Mesenchymal stem cell (in vitro differentiated cells and primary cell): ENCODE results near the gene GOLGA3.
"Not testable (repeated sequence)": the region's sequence is repeated elsewhere in the genome, so short reads cannot be mapped to it uniquely, and the experiment has no call there.

Source experiments
- DNase-seq: peaks from one replicate; pipeline ENCODE4 v3.0.0-alpha.2; 2013
- H2AFZ ChIP-seq: one replicate; pipeline ENCODE4 v1.6.1; 2013; ENCODE audit warnings: low read depth, mild to moderate bottlenecking, control low read depth, inconsistent platforms, low read length, moderate library complexity
- H2AK5ac ChIP-seq: 2 replicates; pipeline ENCODE4 v1.6.1; 2013; ENCODE audit warnings: low read length, moderate library complexity, mild to moderate bottlenecking, inconsistent platforms; ENCODE audit not compliant: severe bottlenecking
- H2BK120ac ChIP-seq: one replicate; pipeline ENCODE4 v1.6.1; 2013; ENCODE audit warnings: low read depth, mild to moderate bottlenecking, inconsistent platforms, low read length, moderate library complexity
- H2BK12ac ChIP-seq, 2 experiments: one replicate each; pipeline ENCODE4 v1.6.1; 2013; ENCODE audit warnings: inconsistent platforms in 2 of 2, low read length in 2 of 2, mild to moderate bottlenecking in 2 of 2, moderate library complexity in 2 of 2, control low read depth in 1 of 2
- H2BK15ac ChIP-seq: one replicate; pipeline ENCODE4 v1.6.1; 2013; ENCODE audit warnings: mild to moderate bottlenecking, low read depth, inconsistent platforms; ENCODE audit not compliant: poor library complexity, severe bottlenecking
- H2BK5ac ChIP-seq: 2 replicates; pipeline ENCODE4 v1.6.1; 2013; ENCODE audit warnings: low read depth, mild to moderate bottlenecking, low read length, control low read depth, inconsistent platforms; ENCODE audit not compliant: poor library complexity, severe bottlenecking
- H3K14ac ChIP-seq, 2 experiments: one replicate each; pipeline ENCODE4 v1.6.1; 2013; ENCODE audit warnings: inconsistent platforms in 2 of 2, low read length in 2 of 2, control low read depth in 1 of 2, mild to moderate bottlenecking in 1 of 2, moderate library complexity in 1 of 2
- H3K18ac ChIP-seq, 2 experiments: one replicate each; pipeline ENCODE4 v1.6.1; 2013; ENCODE audit warnings: inconsistent platforms in 2 of 2, low read length in 2 of 2, control low read depth in 1 of 2, low read depth in 1 of 2, mild to moderate bottlenecking in 1 of 2
- H3K23ac ChIP-seq, 2 experiments: one replicate each; pipeline ENCODE4 v1.6.1; 2013; ENCODE audit warnings: inconsistent platforms in 2 of 2, low read length in 2 of 2, mild to moderate bottlenecking in 2 of 2, moderate library complexity in 2 of 2, control low read depth in 1 of 2
- H3K27ac ChIP-seq: 2 replicates; pipeline ENCODE4 v1.5.1; 2013; ENCODE audit warnings: mild to moderate bottlenecking, moderate library complexity, low read length, control low read depth, inconsistent platforms; ENCODE audit not compliant: poor library complexity, severe bottlenecking
- H3K27me3 ChIP-seq, 2 experiments: 2 replicates each; pipeline versions ENCODE4 v1.6.1 to v1.7.0; 2013; ENCODE audit warnings: low read length in 2 of 2, mild to moderate bottlenecking in 2 of 2, moderate library complexity in 2 of 2, control low read depth in 1 of 2, inconsistent platforms in 1 of 2; ENCODE audit not compliant: control insufficient read depth in 1 of 2, insufficient read depth in 1 of 2
- H3K36me3 ChIP-seq, 2 experiments: 2 replicates each; pipeline versions ENCODE4 v1.6.1 to v1.7.0; 2013; ENCODE audit warnings: low read length in 2 of 2, control low read depth in 1 of 2, inconsistent platforms in 1 of 2, low read depth in 1 of 2, mild to moderate bottlenecking in 1 of 2; ENCODE audit not compliant: insufficient read depth in 2 of 2, control insufficient read depth in 1 of 2
- H3K4ac ChIP-seq, 2 experiments: one replicate each; pipeline ENCODE4 v1.6.1; 2013; ENCODE audit warnings: inconsistent platforms in 2 of 2, low read length in 2 of 2, mild to moderate bottlenecking in 2 of 2, moderate library complexity in 2 of 2, control low read depth in 1 of 2, low read depth in 1 of 2
- H3K4me1 ChIP-seq: 2 replicates; pipeline ENCODE4 v1.6.1; 2013; ENCODE audit warnings: low read depth, low read length, control low read depth; ENCODE audit not compliant: control insufficient read depth, insufficient read depth
- H3K4me2 ChIP-seq: 2 replicates; pipeline ENCODE4 v1.6.1; 2013; ENCODE audit warnings: low read length, mild to moderate bottlenecking, inconsistent platforms; ENCODE audit not compliant: poor library complexity, severe bottlenecking
- H3K4me3 ChIP-seq, 2 experiments: 2 replicates each; pipeline versions ENCODE4 v1.5.1 to v1.7.0; 2013; ENCODE audit warnings: low read length in 2 of 2, mild to moderate bottlenecking in 2 of 2, control low read depth in 1 of 2, low read depth in 1 of 2; ENCODE audit not compliant: insufficient read depth in 1 of 2
- H3K79me1 ChIP-seq: replicated peaks from 2 replicates; pipeline ENCODE4 v1.6.1; 2013; ENCODE audit warnings: mild to moderate bottlenecking, control low read depth, low read length, inconsistent platforms; ENCODE audit not compliant: poor library complexity, severe bottlenecking
- H3K9ac ChIP-seq: 2 replicates; pipeline ENCODE4 v1.7.0; 2013; ENCODE audit warnings: mild to moderate bottlenecking, low read length, moderate library complexity
- H3K9me3 ChIP-seq: 2 replicates; pipeline ENCODE4 v1.7.0; 2013; ENCODE audit warnings: mild to moderate bottlenecking, low read length; ENCODE audit not compliant: control insufficient read depth
- H4K8ac ChIP-seq: one replicate; pipeline ENCODE4 v1.6.1; 2013; ENCODE audit warnings: inconsistent platforms, mild to moderate bottlenecking, low read length, moderate library complexity
- H4K91ac ChIP-seq: one replicate; pipeline ENCODE4 v1.6.1; 2013; ENCODE audit warnings: mild to moderate bottlenecking, low read length, inconsistent platforms
- WGBS: methylation state at CpG from one replicate; pipeline ENCODE4 v1.1.7; 2013; ENCODE audit warnings: mixed read lengths; 5-methylcytosine and 5-hydroxymethylcytosine counted together

Gene GOLGA3

GRCh38 chr12:132761921-132762583 is 66.6 kb downstream of the GOLGA3 start:
- H3K9me3 ChIP-seq = no peaks in the 10 kb centered on the region
- H3K9ac ChIP-seq = peak overlapping the region; percentile 95
- H2AK5ac ChIP-seq = no peak overlapping the region
- H2BK12ac ChIP-seq = peak overlapping the region in 1 of 2 experiments; percentile 49
- H3K4me2 ChIP-seq = peak overlapping the region; percentile 63
- peak overlapping the region; percentile 100 for H2BK120ac ChIP-seq
- peak overlapping the region in 1 of 2 experiments; percentile 96 for H3K23ac ChIP-seq
- no peak overlapping the region for H3K14ac ChIP-seq
- peak overlapping the region; percentile 91 for H4K8ac ChIP-seq
- peaks cover 18 to 28% of the 10 kb centered on the region in 2 experiments for H3K36me3 ChIP-seq
- peak overlapping the region; percentile 95 to 96 for H3K18ac ChIP-seq
- peak overlapping the region; percentile 80 to 96 for H3K4me3 ChIP-seq
- peaks cover 8% of the 10 kb centered on the region for H3K79me1 ChIP-seq
- H2AFZ ChIP-seq = peak overlapping the region; percentile 62
- peak overlapping the region; percentile 96 for H3K27ac ChIP-seq
- H2BK5ac ChIP-seq = peak overlapping the region; percentile 96
- under 1% methylated on average over 46 of the region's 89 CpGs for WGBS
- H3K4ac ChIP-seq = peak overlapping the region; percentile 91 to 95
- peak; percentile 93 for DNase-seq
- peak overlapping the region; percentile 48 for H2BK15ac ChIP-seq
- H3K4me1 ChIP-seq = peaks cover 15% of the 10 kb centered on the region
- H4K91ac ChIP-seq = peak overlapping the region; percentile 18
- no peaks in the 10 kb centered on the region for H3K27me3 ChIP-seq

GRCh38 chr12:132761032-132761920 is 67.4 kb downstream of the GOLGA3 start, which contains the start of gene ANKLE2:
ANKLE2 (minus strand) TSS chr12:132761832; CDS start chr12:132761798, 34 bp downstream.
- H3K4me3 ChIP-seq = peak within 1 kb of the TSS; percentile 92 to 96
- WGBS = under 1% methylated on average over 48 of the region's 97 CpGs
- peaks cover 6% of the 10 kb centered on the region for H3K79me1 ChIP-seq
- H2AK5ac ChIP-seq = peak within 1 kb of the TSS; percentile 95
- H3K4me1 ChIP-seq = peaks cover 11% of the 10 kb centered on the region
- H2BK15ac ChIP-seq = peak within 1 kb of the TSS; percentile 48
- no peaks in the 10 kb centered on the region for H3K9me3 ChIP-seq
- peak within 1 kb of the TSS; percentile 95 to 97 for H3K4ac ChIP-seq
- H4K8ac ChIP-seq = peak within 1 kb of the TSS; percentile 95
- peak within 1 kb of the TSS; percentile 100 for H2BK120ac ChIP-seq
- H2BK5ac ChIP-seq = peak within 1 kb of the TSS; percentile 99
- peak within 1 kb of the TSS; percentile 62 for H2AFZ ChIP-seq
- peak within 1 kb of the TSS; percentile 93 for H4K91ac ChIP-seq
- peak within 1 kb of the TSS; percentile 97 for H3K4me2 ChIP-seq
- H3K27me3 ChIP-seq = no peaks in the 10 kb centered on the region
- H3K18ac ChIP-seq = peak within 1 kb of the TSS; percentile 95 to 96
- H3K23ac ChIP-seq = peak within 1 kb of the TSS; percentile 79 to 96
- peak within 1 kb of the TSS; percentile 98 for H3K9ac ChIP-seq
- peak within 1 kb of the TSS in 1 of 2 experiments; percentile 49 for H2BK12ac ChIP-seq
- peaks cover 21 to 29% of the 10 kb centered on the region in 2 experiments for H3K36me3 ChIP-seq
- peak; percentile 88 for DNase-seq
- H3K14ac ChIP-seq = peak within 1 kb of the TSS; percentile 55 to 74
- H3K27ac ChIP-seq = peak within 1 kb of the TSS; percentile 99

GRCh38 chr12:132759359-132759758 is 69.3 kb downstream of the GOLGA3 start:
- peaks cover 26 to 39% of the 10 kb centered on the region in 2 experiments for H3K36me3 ChIP-seq
- H2BK120ac ChIP-seq = no peak overlapping the region

GRCh38 chr12:132758825-132759224 is 69.8 kb downstream of the GOLGA3 start:
- H2AK5ac ChIP-seq, H2BK120ac ChIP-seq, H2BK12ac ChIP-seq, H2BK15ac ChIP-seq, H3K4ac ChIP-seq, H3K9ac ChIP-seq, H3K9me3 ChIP-seq, H3K27me3 ChIP-seq, H4K91ac ChIP-seq, H4K8ac ChIP-seq, H2AFZ ChIP-seq, DNase-seq, H3K23ac ChIP-seq, H3K4me2 ChIP-seq, H3K79me1 ChIP-seq, H3K18ac ChIP-seq, H2BK5ac ChIP-seq, H3K4me3 ChIP-seq, H3K14ac ChIP-seq: not testable (repeated sequence)
- Histone ChIP-seq H3K4me1 (peaks cover 11% of the 10 kb centered on the region), H3K27ac (peak overlapping the region; percentile 68), H3K36me3 (peaks cover 25 to 41% of the 10 kb centered on the region in 2 experiments)
- 88% methylated on average over 17 of the region's 28 CpGs for WGBS

More at GRCh38 chr12:132759359-132759758, 69.3 kb downstream of the GOLGA3 start:
- Histone ChIP-seq H3K27me3 (no peaks in the 10 kb centered on the region), H3K23ac (no peak overlapping the region), H3K4me2 (peak overlapping the region; percentile 47), H2BK5ac (no peak overlapping the region), H4K91ac (no peak overlapping the region), H3K27ac (peak overlapping the region; percentile 95), H3K79me1 (peaks cover 6% of the 10 kb centered on the region), H4K8ac (no peak overlapping the region), H2BK15ac (no peak overlapping the region), H3K9me3 (no peaks in the 10 kb centered on the region), H3K14ac (no peak overlapping the region), H2AK5ac (peak overlapping the region; percentile 95), H2BK12ac (no peak overlapping the region), H3K4me1 (peaks cover 11% of the 10 kb centered on the region), H2AFZ (no peak overlapping the region), H3K4ac (no peak overlapping the region), H3K4me3 (peak overlapping the region in 1 of 2 experiments; percentile 92), H3K9ac (no peak overlapping the region), H3K18ac (no peak overlapping the region)
- over 99% methylated on average over 4 of the region's 8 CpGs for WGBS
- no peak for DNase-seq
